CD4-positive, alpha-beta T cell treated with Interleukin-21 for 1 hour (primary cell): ENCODE measurements around the gene LDAF1.
"Not testable (repeated sequence)": the region's sequence is repeated elsewhere in the genome, so short reads cannot be mapped to it uniquely, and the experiment has no call there.

ENCODE experiments used
- DNase-seq: peaks from one replicate; pipeline ENCODE4 v3.0.0-alpha.2; 2020

The LDAF1 gene

DNA sequence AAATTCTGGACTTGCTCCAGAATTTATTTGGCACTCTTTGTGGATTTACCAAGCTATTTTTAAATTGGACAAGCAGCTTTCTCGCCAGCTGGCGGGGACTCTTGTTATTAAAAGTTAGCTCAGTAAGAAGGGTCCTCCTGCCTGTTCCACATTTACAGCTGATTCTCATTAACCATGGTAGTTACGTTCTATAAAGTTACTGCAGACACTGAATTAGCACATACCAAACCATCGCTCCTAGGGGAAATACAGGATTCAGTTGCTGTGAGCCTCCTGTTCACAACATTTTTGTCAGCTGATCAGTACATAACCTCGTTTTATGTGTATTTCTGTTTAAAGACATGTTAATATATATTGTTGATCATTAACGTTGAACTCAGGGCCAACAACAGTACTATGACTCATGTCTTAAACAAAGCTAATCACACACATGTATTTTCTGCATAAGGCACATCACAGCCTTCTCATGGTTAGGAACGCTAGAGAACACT lies 4.2 kb downstream of the LDAF1 start:
- no peak for DNase-seq

DNA sequence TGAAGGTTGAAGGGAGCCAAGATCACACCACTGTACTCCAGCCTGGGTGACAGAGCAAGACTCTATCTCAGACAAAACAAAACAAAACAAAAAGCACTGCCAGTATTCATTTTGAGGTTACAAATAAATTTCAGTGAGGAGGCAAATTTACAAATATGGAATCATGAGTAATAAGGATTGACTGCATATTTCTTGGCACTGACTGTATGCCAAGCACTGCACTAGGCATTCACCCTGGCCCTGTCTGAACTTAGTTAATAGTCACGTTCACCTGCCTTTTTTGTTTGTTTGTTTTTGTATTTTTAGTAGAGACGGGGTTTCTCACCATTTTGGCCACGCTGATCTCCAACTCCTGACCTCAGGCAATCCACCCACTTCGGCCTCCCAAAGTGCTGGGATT lies 5.1 kb downstream of the LDAF1 start:
- DNase-seq, result no peak

DNA sequence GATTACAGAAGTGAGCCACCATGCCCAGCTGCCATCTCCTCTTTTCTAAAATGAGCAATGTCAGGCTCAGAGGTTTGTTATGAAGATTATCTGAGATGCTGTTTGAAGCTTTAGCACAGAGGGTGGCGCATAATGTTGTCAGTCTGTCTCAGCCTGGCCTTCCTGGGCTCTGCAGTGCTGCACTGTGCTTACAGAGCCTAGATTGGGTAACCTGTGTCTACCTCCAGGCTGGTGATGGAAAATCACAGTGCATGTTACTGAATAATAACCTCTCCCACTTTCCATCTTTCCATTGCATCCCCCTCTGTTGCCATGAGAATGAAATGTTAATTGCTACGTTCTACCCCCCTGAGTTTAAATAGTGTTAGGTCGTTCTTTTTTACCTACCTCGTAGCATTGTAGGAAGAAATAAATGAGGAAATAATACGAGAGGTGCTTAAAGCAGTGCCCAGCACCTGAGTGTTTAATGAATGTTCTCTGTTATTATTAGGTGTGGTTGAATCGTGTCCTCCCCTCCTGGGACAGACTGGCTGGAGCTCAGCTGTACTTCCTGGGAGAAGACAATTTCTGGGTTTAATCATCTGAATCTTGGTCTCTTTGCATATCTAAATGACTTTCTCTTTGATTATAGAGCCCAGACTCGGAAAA lies 6.2 kb downstream of the LDAF1 start:
- no peak for DNase-seq

DNA sequence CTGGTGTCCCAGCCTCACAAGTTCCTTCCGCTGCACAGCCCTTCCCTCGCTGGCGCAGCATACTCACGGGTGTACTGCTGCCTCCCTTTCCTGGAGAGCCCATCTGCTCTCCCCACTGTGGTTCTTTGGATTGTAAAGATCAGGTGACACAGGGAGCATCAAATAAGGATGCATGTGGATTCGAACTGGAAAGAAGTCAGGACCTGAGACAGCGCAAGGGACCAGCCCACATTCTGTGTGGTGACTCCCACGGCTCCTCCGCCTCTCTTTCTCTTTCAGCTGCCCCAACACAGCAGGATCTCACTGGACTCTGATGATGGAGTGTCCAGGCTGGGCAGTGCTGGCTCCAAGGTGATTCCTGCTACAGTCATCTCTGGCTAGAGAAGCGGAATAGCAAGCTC lies 8.1 kb downstream of the LDAF1 start:
- no peak for DNase-seq

DNA sequence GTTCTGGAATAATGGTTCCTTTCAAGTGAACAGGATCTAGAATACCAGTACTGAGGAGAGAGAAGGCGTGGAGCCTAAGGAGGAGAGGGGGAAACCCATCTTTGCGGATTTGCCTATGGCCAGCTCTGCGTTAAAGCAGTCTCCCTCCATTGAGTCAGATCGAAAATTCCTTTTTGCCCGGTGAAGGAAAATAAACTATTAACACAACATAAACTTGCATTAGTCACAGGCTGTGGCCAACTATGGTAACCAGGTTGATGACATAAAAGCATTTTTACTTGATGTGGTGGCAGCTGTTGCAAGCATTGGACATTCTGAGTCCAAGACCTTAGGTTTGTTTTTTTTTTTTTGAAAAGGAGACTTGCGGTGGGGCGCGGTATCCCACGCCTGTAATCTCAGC lies 8.9 kb downstream of the LDAF1 start:
- no peak for DNase-seq

DNA sequence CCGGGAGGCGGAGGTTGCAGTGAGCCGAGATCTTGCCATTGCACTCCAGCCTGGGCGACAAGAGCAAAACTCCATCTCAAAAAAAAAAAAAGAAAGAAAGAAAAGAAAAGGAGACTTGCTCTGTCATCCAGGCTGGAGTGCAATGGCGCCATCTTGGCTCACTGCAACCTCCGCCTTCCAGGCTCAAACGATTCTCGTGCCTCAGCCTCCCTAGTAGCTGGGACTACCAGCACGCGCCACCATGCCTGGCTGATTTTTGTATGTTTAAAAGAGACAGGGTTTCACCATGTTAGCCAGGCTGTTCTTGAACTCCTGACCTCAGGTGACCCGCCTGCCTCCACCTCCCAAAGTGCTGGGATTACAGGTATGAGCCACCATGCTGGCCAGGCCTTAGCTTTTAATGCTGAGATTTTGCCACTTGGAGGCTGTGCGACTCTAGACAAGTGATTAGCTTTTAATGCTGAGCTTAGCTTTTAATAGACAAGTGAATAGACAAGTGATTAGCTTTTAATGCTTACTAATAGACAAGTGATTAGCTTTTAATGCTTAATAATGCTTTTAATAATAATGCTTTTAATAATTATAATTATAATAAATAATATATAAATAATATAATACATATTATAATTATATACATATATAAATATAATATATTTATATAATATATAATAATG lies 9.6 kb downstream of the LDAF1 start:
- DNase-seq, result no peak

DNA sequence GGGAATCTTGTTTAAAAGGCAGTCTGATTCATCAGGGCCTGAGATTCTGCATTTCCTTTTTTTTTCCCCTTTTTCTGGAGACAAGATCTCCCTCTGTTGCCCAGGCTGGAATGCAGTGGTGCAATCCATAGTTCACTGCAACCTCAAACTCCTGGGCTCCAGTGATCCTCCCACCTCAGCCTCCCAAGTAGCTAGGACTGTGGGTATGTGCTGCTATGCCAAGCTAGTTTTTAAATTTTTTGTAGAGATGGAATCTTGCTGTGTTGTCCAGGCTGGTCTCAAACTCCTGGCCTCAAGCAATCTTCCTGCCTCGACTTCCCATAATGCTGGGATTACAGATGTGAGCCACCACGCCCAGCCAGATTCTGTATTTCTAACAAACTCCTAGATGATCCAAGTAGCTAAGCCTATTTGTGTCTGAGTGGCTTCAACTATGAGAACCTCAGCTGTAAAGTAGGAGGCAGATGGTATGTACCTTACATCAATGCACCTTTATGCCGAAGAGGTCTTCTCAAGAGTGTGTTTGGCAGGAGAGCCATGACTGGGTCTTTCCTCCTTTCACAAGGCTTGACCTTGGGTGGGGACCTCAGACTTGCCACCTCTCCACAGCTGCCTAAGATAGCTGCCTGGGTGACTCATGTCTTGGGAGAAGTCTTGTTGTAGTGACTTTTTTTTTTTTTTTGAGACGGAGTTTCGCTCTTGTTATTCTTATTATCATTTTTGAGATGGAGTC lies 10.9 kb downstream of the LDAF1 start:
- no peak for DNase-seq

DNA sequence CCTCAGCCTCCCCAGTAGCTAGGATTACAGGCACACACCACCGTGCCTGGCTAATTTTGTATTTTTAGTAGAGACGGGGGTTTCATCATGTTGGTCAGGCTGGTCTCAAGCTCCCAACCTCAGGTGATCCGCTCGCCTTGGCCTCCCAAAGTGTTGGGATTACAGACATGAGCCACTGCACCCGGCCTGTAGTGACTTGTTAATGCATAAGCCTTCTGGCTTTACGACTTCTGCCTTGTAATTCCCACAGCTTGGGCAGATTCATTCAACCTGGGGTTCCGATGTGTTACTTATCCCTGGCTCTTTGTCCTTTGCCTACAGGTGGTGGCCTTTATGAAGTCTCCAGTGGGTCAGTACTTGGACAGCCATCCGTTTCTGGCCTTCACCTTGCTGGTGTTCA lies 11.6 kb downstream of the LDAF1 start:
- DNase-seq, result not testable (repeated sequence)

DNA sequence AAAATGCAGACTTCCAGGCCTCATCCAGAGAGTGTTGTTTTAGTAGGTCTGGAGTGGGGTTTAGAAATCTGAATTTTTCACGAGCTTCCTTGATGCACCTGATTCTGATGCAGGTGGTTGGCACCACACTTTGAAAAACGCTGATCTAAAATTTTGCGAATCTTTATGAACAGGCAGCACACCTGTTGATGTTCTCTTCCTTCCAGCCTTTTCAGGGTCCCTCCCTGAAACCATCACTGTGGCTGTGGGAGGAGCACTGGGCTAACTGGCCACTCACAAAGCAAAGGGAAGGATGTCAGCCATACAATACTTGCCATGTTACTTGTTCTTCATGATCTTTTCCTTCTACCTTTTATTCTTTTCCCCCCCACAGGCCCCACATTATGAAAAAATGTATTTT lies 14.2 kb downstream of the LDAF1 start:
- no peak for DNase-seq

DNA sequence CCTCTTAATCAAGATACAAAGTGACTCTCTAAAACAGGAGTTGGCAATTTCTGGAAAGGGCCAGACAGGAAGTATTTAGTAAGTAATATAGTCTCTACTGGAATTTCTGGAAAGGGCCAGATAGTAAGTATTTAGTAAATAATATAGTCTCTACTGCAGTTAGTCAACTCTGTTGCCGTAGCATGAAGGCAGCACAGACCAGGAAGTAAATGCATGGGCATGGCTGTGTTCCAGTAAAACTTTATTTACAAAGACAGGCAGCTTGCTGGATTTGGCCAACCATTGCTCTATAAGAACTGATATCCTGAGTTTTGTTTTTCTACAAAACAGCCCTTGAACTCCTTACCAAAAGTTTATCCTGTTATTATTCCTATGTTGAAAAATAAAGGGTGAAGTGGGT lies 16.9 kb downstream of the LDAF1 start:
- no peak for DNase-seq

DNA sequence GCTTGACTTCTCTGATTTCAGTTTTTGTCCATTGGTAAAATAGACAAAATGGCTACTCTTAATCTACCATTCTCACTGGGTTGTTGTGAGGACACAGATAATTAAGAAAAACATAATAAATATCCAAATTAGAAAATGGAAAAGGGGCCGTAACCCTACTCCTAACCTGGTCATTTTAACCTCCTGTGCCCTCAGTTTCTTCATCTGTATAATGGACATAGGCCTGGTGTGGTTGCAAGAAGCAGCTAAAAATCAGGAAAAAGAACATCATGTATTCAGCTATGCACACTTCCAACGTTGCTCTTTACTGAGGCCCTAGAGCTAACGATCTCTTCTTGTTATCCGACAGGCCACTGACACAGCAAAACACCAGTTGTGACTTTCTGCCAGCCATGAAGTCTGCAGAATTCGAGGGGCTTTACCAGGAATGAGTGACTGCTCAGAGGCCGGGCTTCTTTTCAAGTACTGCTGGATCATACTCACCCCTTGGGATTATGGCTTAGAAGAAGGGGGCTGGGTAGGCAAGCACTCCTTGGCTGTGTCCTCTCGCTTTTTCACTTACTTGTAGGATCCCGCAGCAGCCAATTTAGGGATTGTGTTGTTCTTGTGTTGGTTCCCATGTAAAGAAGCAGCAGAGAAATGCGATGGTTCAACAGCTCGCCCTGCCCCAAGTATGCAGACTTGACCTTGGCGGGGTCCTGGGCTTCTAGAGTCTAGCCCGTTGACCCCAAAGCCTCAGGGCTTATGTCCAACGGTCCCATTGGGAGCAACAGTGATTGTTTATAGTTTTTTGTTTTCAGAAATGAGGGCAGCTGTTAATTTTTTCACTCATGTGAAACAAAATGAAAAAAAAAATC lies 20.9 kb downstream of the LDAF1 start:
- DNase-seq, result no peak

DNA sequence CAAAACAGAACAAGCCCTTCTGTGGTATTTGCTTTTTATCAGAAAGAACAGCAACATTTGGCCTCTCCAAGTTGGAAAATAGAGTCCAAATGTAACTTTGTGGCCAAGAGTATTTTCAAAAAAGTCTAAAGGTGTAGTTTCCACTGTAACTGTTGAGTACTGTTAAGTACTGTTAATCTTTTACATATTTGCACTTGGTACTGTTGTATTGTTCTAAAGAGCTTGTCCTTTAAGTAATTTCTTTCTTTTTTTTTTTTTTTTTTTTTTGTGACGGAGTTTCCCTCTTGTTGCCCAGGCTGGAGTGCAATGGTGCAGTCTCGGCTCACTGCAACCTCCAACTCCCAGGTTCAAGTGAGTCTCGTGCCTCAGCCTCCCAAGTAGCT lies 21.5 kb downstream of the LDAF1 start:
- DNase-seq, result no peak

DNA sequence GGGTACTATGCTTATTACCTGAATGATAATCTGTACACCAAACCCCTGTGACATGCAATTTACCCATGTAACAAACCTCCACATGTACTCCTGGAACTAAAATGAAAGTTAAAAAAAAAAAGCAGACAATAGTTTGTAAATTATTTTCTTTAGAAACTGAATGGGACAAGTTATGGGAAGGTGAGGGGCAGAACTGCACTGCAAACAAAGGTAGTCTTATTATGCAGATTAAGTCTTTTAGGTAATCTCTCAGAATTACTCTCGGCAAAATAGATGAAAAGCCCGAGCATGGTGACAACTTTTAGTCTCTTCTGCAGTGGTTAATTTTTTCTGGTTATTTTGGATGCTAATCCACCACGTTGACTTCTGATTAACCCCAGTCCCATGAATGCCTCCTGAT lies 25.5 kb downstream of the LDAF1 start:
- no peak for DNase-seq

DNA sequence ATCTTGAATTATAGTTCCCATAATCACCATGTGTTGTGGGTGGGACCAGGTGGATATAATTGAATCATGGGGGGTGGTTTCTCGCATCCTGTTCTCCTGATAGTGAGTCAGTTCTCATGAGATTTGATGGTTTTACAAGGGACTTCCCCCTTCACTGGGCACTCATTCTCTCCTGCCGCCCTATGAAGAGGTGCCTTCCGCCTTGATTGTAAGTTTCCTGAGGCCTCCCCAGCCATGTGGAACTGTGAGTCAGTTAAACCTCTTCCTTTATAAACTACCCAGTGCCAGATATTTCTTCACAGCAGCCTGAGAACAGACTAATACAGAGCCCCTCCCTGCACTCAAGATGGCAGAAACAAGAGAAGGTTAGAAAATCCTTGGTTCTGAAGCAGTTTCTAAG lies 26.4 kb downstream of the LDAF1 start:
- no peak for DNase-seq

DNA sequence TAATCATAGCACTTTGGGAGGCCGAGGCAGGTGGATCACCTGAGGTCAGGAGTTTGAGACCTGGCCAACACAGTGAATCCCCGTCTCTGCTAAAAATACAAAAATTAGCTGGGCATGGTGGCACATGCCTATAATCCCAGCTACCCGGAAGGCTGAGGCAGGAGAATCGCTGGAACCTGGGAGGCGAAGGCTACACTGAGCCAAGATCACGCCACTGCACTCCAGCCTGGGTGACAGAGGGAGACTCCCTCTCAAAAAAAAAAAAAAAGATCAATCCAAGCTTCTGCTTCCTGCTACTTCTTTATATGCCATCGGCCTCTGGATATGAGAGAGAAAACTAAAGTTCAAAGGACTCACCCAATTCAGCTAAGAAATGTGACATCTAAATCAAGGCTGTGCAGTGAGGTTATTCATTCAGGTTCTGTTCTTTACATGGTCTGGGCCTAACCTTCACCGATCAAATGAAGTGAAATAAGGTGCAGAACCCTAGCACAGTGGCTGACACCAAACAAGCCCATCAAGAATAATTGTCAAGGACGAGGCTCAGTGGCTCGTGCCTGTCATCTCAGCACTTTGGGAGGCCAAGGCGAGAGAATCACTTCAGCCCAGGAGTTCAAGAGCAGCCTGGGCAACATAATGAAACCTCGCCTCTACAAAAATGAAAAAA lies 27.3 kb downstream of the LDAF1 start:
- no peak for DNase-seq

DNA sequence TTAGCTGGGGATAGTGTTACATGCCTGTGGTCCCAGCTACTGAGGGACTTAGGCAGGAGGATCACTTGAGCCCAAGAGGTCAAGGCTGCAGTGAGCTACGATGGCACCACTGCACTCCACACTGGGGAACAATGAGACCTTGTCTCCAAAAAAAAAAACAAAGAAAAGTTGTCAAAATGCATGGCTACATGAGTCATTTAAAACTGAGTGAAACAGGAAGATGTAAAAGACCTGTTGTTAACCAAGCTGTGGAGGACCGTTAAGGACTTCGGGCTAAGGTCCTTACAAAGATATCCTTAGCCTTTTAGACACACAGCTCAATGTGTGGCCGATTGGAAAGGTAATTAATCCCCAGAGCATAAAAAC lies 27.8 kb downstream of the LDAF1 start:
- DNase-seq, result no peak

DNA sequence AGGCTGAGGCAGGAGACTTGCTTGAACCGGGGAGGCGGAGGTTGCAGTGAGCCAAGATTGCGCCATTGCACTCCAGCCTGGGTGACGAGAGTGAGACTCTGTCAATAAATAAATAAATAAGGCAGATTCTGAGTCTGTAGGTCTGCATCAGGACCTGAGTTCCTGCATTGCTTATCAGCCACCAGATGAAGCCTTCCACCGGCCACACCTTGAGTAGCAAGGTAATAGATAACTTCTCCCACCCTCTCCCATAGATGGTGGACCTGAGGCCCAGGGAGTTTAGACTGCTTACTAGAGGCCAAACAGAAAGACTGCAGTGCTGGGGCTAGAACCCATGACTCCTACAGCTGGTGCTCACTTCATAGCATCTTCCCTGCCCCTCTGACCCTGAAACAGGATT lies 30.8 kb downstream of the LDAF1 start:
- no peak for DNase-seq

DNA sequence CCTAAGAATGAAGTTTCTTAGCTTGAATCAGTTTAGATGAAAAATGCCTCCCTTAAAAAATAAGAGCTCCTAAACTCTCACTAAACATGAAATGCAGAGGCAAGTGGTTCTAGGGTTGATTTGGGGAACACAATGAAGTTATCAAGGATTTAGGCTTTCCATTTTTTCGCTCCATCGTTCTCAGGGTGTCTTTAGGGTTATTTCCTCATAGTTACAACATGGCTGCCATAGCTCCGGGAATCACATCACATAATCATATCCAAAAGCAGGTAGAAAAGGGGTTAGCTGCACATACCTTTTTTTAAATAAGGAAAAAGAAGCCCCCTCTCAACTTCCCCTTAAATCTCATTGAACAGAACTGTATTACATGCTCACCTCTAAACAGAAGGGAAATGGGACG lies 31.5 kb downstream of the LDAF1 start:
- no peak for DNase-seq

DNA sequence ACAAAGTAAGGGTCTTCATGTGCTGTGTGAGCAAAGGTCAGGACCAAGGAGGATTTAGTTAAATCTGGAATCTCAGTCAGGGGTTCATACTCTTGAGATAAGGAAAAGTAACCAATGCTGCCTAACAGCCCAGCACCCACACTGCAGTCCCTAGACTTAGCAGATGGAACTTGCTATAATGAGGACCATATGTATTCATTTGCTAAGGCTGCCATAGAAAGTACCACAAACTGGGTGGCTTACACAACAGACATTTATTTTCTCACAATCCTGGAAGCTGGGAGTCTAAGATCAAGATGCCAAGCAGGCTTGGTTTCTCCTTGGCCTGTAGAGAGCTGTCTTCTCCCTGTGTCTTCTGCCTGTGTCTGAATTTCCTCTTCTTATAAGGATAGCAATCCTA lies 32.1 kb downstream of the LDAF1 start:
- DNase-seq, result no peak

DNA sequence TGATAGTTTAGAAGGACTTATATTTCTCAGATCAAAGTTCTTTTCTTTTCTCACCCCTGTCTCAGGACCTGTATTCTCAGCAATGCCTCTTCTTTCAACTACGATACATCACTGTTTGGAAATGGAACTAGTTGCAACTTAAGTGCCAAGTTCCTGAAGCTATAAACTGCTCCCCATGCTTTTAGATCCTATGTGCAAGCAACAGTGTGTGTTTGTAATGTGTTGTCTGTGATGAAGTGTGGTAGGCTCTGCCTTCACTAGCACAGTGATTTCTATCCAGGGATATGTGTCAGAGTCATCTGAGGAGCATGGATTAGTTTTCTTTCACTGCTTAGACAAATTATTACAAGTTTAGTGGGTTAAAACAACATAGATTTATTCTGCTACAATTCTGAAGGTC lies 34.5 kb downstream of the LDAF1 start:
- DNase-seq, result no peak

DNA sequence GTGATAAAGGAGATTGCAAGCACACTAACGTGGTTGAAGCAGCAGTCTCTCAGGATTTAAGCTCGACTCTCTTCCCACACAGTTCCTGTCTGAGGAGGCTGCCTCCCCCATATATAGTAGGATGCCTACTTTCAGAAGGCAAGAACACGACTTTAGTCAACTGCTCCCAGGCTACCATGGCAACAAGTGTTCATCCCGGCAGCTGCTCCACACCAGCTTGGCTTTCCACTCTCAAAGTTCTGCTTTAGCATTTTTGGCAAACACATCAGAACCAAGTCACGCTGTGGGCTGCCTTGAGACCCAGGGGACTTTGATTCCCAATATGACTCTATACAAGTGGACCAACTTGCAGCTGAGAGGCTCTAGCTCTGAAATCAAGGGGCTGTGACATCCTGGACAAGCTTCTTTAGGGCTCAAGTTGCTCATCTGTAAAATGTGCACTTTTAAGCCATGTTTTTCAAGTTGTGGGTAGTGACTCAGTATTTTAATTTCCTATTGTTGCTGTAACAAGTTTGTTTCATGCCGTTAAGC lies 36.4 kb downstream of the LDAF1 start:
- DNase-seq, result no peak

DNA sequence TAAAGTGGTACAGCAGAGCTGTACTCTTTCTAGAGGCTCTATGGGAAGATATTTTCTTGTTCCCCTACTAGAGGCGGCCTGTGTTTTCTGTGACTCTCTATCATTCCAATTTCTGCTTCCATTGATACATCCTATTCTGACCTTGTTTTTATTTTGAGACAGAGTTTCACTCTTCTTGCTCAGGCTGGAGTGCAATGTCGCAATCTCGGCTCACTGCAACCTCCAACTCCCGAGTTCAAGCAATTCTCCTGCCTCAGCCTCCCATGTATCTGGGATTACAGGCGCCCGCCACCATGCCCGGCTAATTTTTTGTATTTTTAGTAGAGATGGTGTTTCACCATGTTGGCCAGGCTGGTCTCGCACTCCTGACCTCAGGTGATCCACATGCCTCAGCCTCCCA lies 36.9 kb downstream of the LDAF1 start:
- DNase-seq, result not testable (repeated sequence)

DNA sequence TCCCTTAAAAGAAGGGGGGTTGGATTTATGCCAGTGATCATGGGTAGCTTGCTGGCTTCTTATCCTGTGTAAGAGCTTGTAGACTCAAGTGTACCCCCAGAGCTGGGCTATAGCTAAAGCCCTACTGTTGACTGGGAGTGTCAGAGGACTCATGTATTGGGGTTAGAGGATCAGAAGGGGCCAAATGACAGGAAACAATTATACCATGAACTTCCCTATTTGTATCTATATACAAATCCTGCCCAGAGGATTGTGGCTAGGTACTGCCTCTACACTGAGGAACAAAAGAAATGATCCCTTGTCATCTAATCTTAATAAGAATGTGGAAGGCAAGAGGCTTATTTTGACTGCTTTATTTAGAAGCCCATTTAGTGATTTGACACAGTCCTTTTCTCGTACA lies 38.6 kb downstream of the LDAF1 start:
- no peak for DNase-seq
